Left ventricle myocardium superior (tissue), 1 donor: ENCODE measurements around the gene MVB12B. TPM values are rescaled to one million over a fixed set of nuclear protein-coding genes. Genes with fewer than 3 reads are reported as not detected.
A peak's percentile ranks its signal among the peaks of the same experiment; 100 is the strongest.

Experiments used
- ATAC-seq: fragments of 200-7000 bp; cut with Tn5 transposase; one replicate; pipeline ENCODE4 v1.9.1; 2020; ENCODE audit warnings: mild to moderate bottlenecking, moderate library complexity
- DNase-seq: peaks from one replicate; pipeline ENCODE4 v3.0.0-alpha.2; 2020
- intact Hi-C: fragments of 100-400 bp; cut with micrococcal nuclease; formaldehyde crosslinking; loops from one replicate; pipeline ENCODE4 v1.11.0; 2022
- total RNA-seq: library from RNA; stranded (reverse); fragmentation: NEBNext Ultra II Directional; extraction: Animal tissue kit (Norgen Biotek cat#: 25700); gene quantifications from one replicate; pipeline ENCODE4 v1.2.1, GENCODE V29; 2021
- donor health status: DM: no; HTN: yes; CAD: no; lungs with severe emphysema.

Gene MVB12B
- total RNA-seq, 1 donor from 2014 or later: 11.8 TPM

GRCh38 chr9:126413391-126414068, 86.9 kb downstream of the MVB12B start:
- DNase-seq: no peak
- no peak for ATAC-seq
- intact Hi-C loops: no loop called here

DNA sequence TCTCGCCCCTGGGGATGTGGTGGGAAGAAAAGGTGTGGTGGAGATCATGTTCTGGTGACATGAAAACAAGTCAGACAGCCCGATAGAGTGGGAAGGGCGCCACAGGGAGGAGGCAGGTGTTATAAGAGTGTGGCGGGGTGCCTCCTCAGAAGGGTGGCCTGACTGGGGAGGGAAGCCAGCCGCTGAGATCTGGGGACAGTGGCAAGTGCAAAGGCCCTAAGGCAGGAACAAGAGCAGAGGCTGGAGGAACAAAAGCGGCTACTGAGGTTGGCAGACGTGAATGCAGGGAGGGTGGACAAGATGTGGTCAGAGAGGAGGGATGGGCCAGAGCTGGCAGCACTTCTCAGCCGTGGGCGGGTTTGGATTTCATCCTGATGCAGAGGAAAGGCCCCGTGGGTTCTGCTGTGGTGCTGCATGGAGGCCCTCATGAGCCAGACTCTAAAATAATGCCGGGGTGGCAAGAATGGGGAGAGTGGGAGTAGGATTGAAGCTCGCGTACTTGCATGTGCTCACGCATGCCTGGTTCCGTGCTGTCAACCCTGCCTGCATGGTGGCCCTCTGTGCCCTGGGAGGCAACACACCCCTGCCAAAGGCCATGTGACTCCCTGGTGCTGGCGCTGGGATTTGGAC, 89.2 kb downstream of the MVB12B start:
- ATAC-seq (no peak), DNase-seq (no peak)
- intact Hi-C loops: no loop called here

GRCh38 chr9:126417043-126417442, 90.4 kb downstream of the MVB12B start:
- intact Hi-C loops: no loop called here
- no peak for ATAC-seq

DNA sequence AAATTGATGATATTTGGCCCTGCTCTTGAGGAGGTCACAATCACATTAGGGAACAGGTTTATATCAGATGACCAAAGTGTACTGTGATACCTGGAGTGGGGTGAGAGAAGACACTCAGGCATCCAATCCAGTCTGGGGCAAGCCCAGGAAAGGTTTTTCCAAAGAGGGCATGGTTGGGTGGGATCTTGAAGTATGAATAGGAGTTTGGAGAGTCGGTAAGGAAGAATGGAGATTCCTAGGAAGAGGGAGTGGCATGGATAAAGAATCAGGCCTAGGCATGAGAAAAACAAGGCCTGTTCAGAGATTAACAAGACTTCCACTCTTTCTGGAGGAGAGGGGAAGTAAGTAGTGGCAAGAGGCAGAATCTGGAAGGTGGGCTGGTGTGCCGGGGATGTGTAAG, 91.1 kb downstream of the MVB12B start:
- ATAC-seq (no peak), DNase-seq (no peak)
- intact Hi-C loops: no loop called here

More at GRCh38 chr9:126417043-126417442, 90.4 kb downstream of the MVB12B start:
- DNase-seq: no peak

DNA sequence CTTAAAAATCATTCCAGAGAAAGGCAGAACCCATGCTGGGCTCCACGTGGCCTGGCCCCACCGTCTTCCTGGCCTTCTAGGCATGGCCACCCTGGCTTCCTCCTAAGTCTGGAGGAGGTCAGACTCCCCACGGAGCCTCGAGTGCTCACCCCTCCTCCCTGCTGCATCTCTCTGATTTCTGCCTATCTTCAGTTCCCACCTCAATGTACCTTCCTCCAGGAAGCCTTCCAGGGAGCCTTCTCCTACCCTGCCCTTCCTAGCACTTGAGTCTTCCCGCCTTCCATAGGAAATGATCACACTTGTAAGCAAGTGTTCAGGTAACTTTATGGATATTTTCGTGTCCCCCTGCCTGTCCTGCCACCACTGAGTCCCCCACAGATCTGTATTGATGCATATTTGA, 92.0 kb downstream of the MVB12B start:
- DNase-seq (no peak), ATAC-seq (no peak)
- intact Hi-C loops: no loop called here

DNA sequence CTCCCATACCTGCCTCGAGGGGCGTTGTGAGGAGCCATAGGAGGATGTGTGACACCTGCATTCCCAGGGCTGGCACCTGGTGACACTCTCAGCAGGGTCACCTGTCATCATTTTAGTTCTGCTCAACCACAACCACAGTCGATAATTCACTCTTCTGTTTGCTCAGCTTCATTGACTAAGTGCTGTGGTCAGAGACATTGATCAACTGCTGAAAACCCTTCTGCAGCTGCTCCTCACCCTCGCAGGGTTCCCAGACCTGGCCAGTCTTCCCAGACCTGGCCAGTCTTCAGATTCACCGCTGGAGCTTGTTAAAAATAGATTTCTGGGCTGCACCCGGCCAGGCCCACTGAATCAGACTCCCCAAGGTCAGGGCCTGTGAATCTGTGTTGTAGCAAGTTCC, 92.8 kb downstream of the MVB12B start:
- ATAC-seq (peak; percentile 92), DNase-seq (peak; percentile 49)
- intact Hi-C loops: no loop called here

GRCh38 chr9:126420135-126420534, 93.5 kb downstream of the MVB12B start:
- intact Hi-C loops: no loop called here
- DNase-seq (no peak), ATAC-seq (peak; percentile 32)

- ATAC-seq (no peak), DNase-seq (no peak)
- intact Hi-C loops: no loop called here
Observed at GRCh38 chr9:126420643-126421564, 94.3 kb downstream of the MVB12B start.

GRCh38 chr9:126421567-126422428, 95.2 kb downstream of the MVB12B start:
- intact Hi-C loops: no loop called here
- DNase-seq (no peak), ATAC-seq (no peak)

DNA sequence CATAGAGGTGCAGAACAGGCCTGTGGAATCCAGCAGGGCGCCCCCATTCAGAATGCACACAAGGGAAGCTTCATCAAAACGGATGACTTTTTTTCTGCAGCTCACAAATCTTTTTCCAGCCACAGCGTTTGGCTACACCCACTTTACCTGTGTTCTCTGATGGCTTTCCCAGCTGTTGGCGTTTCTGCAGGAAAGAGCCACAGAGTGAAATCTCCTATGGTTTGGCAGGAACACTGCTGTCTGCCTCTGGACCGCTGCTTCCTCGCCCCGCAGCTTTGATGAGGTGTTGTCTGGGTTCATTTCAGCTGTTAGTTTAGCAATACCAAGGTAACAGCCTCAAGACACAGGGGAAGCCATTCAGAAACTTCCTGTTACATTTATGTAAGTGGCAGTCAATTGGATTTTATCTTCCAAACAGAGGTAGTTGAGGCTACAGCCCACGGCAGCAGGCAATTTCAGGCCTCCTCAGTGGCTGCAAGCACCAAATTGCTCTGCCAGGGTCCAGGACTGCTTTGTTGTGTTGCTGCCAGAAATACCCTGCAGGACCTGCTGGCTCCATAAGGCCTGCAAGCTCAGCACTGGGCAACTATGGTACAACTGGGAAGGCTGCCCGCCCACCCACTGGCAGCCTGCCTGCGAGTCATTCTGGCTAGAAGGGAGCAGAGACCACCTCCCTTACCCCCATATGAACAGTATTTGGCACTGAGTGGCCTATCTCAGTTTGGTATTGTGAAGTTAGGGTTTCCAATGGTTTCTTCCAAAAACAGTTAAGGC, 96.7 kb downstream of the MVB12B start:
- intact Hi-C loops: no loop called here

DNA sequence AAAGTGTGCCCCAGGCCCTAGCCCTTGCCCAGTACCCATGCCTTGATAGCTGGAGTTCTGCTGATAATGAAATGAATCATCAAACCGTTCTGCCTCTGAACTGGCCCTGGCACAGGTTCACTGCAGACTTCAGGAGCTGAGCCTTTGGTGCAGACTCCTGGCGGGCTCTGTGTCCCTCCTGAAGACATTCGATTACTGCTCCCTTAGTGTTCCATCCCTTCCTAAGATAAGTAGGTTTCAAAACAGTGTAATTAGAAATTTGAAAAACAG, 97.2 kb downstream of the MVB12B start:
- DNase-seq (no peak), ATAC-seq (peak; percentile 38)
- intact Hi-C loops: no loop called here

More for the DNA sequence above, 96.7 kb downstream of the MVB12B start:
- ATAC-seq (peak; percentile 47), DNase-seq (no peak)

DNA sequence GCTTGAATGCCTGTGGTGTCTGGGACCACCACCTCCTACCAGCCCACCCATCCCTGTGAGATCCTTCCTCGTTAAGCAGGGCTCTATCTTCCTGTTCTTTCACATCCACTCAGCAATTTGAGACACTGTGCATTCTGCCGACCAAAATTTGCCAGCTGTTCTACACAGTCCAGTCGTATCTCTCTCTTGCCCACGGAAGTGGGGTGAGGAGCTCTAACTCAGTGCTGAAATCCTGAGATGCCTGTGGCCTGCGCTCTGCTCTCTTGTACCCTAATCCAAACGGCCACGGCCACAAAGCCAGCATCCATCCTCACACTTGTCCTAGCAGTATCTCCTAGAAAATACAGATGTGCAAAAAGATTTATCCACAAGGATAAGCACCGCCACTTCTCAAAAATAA, 97.9 kb downstream of the MVB12B start:
- intact Hi-C loops: no loop called here
- ATAC-seq: no peak
- no peak for DNase-seq

DNA sequence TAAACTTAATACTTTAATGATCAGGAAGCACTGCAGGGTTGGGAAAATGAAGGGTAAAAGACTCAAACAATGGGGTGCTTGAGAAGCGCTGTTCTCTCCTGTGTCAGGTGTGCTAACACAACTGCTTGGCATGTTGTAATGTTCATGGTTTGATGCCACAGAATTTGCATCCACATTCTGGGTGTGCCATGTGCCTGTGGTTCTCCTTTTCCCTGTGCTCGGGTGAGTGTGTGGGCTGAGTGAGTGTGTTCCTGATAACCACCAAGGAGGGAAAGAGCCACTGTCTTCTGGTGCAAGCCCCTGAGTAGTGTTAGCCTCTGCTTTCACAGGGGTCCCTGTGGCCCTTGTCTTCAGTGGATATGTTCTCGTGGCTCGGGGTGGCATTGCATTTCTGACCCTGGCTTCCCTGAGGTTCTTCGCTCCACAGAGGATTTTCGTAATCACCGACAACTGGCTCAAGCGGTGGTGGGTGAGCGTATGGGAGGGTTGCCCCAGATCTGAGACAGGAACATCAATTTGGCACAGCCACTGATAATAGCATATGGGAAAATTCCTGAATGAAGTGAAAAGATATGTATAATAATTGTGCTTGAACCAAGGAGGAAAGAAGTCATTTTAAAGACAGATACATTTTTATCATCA, 102.0 kb downstream of the MVB12B start:
- intact Hi-C loops: no loop called here
- ATAC-seq (no peak), DNase-seq (no peak)

DNA sequence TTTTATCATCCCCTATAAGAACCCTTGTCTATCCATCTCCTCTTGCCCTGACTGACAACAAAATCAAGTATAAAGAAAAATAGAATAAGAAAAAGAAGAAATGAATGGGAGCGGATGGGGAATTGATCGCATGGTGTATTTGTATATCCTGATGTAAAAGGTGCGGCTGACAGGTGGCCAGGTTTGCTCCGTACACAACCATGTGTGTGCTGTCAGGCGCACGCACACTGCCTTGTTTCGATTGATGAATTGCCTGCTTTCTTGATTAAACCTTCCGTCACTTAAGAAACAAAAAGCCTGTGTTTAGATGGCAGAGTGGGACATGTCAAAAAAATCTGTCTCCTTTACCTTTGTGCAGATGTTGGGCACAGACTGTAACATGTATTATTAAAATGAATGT, 102.6 kb downstream of the MVB12B start:
- intact Hi-C loops: no loop called here
- DNase-seq (no peak), ATAC-seq (no peak)

DNA sequence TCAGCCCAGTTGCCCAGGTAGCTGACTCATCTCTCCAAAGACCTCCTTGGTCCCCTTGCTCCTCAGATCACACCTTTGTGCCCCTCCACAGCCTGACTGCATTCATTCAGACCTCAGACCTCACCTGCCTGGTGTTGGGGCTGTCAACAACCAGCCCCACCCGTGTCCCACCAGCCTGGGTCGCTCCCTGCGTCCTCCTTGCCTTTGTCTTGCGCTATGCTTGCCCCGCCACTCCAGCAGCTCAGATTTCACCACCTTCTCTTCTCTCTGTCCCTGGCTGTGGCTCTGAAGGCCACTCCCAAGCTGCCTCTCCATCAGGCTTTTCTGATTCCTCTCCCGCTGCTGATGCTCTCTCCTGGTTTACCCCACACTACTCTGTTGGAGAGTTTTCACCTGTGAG, 103.5 kb downstream of the MVB12B start:
- ATAC-seq (no peak), DNase-seq (no peak)
- intact Hi-C loops: no loop called here

- no peak for DNase-seq
- no peak for ATAC-seq
- intact Hi-C loops: no loop called here
Observed at GRCh38 chr9:126431077-126431742, 104.6 kb downstream of the MVB12B start.

DNA sequence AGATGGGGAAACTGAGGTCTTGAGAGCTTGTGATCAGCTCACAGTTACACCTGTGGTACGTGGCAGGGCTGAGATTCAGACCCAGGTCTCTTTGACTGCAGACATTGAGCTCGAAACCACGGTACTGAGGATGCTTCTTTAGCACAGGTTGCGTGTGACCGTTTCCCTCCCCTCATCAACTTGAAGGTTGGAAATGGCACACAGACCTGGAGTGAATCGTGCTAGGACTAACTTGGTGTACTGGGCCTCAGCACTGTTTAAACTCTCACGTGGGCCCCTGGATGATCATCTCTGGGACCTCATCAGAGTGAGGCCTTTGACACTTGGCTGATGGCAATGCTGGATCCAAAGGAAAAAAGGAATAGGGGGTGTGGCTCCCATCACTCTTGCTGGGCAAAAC, 106.0 kb downstream of the MVB12B start:
- ATAC-seq (no peak), DNase-seq (no peak)
- intact Hi-C loops: no loop called here

DNA sequence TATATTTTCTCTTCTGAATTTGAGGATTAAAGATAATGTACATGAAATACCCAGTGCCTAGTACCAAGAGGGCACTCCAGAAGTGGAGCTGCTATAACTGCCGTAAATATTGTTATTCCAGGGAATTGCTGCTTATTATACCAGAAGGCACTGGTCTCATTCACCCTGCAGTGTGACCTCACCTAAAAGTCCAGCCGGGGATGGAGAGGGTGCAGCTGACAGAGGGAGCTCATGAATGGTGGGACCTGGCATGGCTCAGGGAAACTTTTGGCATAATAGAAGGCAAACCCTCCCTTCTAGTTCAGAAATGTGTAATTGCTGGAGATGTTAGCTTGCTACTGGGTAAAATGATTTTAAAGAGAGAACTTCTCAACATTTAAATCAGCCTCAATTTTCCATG, 108.5 kb downstream of the MVB12B start:
- no peak for ATAC-seq
- DNase-seq: no peak
- intact Hi-C loops: no loop called here
